CD4-positive, alpha-beta T cell treated with Interferon gamma for 1 hour (primary cell): ENCODE results near the gene NDUFB7.
"Not testable (repeated sequence)": the region's sequence is repeated elsewhere in the genome, so short reads cannot be mapped to it uniquely, and the experiment has no call there.

Source experiments
- DNase-seq: peaks from one replicate; pipeline ENCODE4 v3.0.0-alpha.2; 2020

NDUFB7 gene

DNA sequence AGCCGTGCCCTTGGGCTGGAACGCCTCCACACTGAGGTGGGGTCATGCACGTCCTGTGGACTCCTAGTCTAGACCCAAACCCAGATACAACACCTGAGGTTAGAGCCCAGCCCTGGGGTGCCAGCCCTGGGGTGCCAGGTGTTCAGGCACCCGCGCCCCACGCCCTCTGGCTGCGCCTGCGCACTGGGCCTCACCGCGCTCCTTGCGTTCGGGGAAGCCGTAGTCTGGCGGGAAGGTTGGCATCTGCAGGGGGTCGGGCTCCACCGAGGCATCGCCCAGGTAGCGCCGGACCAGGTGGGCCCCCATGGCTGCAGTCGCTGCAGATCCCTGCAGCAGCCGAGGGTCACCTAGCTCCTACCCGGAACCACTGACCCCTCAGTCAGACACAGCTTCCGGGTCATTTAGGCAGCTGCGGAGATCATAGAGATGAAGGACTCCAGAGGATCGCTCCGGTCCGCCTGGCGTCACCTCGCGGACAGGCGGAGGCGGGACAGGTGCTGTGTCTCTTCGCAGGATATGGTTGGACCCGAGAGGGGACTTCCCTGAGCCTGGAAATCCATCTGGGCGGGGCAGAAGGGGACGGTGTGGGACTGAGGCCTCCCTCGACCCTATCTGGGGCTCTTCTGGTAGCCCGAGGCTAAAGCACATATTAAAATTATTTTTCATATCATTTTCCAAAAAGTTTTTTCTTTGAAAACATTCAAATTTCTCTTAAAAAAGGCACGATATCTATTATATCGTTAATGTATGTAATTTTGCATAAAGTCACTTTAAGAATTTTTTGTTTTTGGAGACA is at the start of gene NDUFB7:
Gene NDUFB7 (minus strand): TSS at position 372 of the 796 bp plus-strand sequence. CDS start 66 bp downstream, at position 306.
- peak; percentile 92 for DNase-seq

DNA sequence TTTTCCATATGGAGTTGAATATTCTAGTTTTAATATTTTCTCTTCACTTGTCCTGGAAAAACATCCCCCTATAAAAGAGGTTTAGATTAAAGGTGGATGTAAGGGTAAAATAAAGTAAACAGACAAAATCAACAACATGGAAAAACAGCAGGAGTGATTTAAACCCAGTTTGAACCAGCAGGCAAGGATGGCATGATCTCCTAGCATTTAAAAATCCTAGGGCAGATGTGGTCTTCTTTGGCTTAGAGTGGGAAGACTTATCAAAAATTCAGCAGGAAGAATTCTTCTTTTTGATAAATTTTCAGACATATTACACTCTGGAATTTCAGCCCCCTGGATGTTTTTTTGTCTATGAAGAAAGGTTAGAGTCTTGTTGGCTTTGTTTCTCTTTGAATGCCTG is 47.5 kb upstream of the NDUFB7 start:
- DNase-seq, result no peak

DNA sequence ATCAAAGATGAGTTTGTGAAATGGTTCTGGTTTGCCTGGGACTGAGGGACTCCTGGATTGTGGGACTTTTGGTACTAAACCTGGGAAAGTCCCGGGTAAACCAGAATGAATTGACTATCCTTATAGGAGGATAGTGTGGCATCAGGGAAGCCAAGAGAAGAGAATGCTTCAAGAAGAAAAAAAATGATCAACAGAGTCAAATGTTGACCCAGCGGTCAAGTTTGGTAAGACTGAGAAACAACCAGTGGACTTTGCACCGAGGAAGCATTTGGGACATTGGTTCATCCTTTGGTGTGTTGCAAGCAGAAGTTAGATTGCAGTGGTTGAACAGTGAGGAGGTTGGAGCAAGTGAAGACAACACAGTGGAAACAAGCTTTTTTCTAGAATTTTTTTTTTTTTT is 44.5 kb upstream of the NDUFB7 start:
- peak; percentile 4 for DNase-seq

DNA sequence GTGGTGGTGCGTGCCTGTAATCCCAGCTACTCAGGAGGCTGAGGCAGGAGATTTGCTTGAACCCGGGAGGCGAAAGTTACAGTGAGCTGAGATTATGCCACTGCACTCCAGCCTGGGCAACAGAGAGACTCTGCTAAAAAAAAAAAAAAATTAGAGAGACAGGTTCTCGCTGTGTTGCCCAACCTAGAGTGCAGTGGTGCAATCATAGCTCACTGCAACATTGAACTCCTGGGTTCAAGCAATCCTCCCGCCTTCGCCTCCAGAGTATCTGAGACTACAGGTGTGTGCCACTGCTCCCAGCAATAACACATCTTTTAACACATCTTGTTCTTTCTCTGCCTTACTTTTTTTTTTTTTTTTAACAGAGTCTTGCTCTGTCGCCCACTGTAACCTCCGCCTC is 43.8 kb upstream of the NDUFB7 start:
- DNase-seq, result no peak

DNA sequence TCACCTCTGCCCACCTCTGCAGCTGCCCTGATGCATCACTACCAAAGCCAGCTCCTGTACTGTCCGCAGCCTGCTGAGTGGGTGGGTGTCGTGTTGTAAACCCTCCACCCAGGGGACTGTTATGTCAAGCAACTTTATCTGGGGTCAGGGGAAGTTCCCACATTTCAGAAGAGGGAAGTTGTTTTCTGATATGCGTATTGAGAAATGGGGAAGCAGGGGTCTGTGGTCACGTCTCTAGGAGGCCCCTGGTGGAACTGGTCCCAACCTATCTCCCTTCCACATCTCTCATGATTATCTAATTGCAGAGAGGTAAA is 42.2 kb upstream of the NDUFB7 start:
- DNase-seq, result peak; percentile 62

DNA sequence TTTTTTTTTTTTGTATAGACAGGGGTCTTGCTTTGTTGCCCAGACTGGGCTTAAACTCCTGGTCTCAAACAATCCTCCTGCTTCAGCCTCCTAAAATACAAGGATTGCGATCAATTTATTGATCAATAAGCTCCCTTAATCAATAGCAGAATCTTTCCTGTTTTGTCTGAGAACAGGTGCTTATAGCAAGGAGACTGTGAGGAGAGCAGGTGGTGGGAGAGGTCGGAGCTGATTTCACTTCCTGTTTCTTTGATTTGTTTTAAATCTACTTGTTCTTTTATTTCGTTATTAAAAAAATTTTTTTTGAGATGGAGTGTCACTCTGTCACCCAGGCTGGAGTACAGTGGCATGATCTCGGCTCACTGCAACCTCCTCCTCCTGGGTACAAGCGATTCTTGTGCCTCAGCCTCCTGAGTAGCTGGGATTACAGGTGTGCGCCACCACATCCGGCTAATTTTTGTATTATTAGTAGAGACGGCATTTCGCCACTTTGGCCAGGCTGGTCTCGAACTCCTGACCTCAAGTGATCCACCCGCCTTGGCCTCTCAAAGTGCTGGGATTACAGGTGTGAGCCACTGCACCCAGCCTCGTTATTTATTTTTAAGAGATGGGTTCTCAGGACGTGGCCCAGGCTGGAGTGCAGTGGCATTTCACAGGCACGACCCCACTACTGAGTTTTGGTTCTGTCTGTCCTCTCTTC is 41.7 kb upstream of the NDUFB7 start:
- peak; percentile 23 for DNase-seq

DNA sequence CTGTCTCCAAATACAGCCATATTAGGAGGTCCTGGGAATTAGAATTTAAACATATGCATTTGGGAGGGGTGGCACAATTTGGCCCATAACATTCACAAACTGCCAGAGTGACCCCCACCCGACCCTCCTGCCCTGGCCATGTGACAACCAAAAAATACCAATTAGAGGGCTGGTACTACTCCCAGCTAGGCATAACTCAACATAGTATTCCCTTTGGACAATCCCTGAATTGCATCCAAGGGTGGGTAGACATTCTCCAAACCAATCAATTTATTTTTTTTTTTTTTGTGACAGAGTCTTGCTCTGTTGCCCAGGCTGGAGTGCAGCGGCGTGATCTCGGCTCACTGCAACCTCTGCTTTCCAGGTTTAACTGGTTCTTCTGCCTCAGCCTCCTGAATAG is 40.8 kb upstream of the NDUFB7 start:
- DNase-seq, result no peak

DNA sequence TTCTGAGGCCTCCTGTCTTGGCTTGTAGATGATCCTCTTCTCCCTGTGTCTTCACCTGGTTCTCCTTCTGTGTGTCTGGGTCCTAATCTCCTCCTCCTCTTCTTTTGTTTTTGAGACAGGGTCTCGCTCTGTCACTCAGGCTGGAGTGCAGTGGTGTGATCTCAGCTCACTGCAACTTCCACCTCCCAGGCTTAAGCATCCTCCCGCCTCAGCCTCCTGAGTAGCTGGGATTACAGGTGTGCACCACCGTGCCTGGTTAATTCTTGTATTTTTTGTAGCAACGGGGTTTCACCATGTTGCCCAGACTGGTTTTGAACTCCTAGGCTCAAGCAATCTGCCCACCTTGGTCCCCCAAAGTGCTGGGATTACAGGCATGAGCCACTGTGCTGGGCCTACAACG is 40.4 kb upstream of the NDUFB7 start:
- DNase-seq, result not testable (repeated sequence)

DNA sequence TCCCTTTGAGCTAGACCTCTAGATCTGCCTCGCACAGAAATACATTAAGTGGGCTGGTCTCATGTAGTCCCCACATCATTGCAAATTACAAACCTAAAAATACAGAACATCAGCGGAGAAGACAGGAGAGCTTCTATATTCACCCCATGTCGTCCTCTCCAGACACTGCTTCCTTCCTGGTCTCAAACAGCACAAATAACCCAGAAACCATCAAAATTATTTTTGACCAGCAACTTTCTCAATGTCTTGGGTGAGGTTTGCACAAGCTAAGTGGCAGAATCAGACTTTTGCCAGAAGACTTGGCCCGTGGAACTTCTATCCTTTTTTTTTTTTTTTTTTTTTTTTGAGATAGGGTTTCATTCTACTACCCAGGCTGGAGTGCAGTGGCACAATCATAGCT is 39.2 kb upstream of the NDUFB7 start:
- DNase-seq, result no peak

DNA sequence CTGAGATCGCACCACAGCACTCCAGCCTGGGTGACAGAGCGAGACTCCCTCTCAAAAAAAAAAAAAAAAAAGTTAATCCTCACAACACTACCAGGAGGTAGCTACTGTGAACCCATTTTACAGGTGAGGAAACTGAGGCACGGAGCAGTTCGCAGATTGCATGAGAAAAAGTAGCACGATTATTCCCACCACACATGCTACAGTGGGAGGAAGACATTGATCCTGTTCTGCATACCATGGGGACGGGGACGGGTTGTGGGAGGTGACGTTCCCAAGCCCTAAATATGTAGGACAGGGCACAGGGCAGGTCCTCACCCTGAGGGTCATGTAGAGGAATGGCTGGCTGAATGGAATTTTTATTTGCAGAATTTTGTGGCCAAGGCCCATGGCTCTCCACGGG is 34.8 kb upstream of the NDUFB7 start:
- DNase-seq, result no peak

DNA sequence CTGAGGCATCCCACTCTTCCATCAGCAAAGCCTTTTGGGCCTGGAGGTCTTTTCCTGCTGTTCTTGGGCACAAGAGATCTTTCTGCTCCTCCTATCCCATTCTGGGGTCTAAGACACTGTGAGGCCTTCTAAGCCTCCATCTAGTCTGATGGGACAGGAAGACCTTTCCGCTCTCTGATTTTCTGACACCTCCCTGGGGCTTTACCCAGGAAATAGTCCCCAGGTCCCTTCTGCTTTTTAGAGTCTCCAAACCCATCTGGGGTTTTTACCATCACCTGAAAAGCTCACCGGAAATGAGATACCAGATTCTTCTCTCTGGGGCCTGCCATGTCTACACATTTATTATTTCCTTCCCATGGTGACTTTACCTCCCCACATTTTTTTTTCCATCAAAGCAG is 32.1 kb upstream of the NDUFB7 start:
- peak; percentile 41 for DNase-seq

DNA sequence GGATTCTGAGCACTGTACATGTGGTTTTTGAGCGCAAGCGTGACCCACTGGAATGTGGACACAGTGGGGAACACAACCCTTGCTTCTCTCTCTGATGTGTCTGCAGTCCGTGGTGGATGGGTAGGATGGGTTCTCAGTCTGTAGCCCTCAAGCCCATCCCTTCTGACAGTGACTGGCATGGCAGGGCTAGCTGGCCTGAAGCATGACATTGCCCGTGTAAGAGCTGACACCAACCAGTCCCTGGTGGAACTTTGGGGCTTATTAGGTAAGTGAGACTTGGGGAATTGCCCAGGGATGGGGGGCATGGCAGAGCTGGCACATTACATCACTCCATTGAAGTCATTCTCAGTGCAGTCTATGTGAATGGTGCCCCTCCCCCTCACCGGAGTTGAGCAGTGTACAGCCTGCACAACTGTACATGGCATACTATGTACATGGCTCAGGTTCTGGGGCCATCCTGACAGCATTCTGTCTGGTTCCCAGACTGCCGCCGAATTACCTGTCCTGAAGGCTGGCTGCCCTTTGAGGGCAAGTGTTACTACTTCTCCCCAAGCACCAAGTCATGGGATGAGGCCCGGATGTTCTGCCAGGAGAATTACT is 27.8 kb upstream of the NDUFB7 start:
- DNase-seq, result no peak

DNA sequence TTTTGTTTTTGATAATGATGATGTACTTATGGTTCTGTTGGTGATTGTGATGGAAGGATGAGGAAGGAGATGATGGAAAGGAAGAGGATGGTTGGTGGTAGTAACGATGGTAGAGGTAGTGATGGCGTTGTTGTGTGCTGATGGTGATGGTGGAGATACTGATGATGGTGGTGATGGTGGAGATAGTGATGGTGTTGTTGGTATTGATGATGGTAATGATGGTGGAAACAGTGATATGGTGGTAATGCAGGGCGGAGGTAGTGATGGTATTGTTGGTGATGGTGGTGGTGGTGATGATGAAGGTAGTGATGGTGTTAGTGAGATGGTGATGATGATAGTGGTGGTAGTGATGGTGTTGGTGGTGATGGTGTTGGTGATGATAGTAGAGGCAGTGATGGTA is 23.7 kb upstream of the NDUFB7 start:
- DNase-seq, result no peak

DNA sequence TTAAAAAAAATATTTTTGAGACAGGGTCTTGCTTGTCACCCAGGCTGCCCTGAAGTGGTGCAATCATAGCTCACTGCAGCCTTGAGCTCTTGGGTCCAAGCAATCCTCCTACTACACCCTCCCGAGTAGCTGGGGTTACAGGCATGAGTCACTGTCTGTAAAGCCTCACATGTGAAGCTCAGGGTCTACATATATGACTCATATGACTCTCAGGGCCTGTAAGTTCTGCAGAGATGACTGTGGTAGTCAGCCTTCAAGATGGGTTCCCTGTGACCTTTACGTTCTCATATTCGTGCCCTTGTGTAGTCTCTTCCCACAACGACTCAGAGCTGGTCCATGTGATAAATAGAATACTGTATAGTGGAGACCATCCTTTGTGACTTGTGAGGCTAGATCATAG is 17.6 kb upstream of the NDUFB7 start:
- DNase-seq, result not testable (repeated sequence)

DNA sequence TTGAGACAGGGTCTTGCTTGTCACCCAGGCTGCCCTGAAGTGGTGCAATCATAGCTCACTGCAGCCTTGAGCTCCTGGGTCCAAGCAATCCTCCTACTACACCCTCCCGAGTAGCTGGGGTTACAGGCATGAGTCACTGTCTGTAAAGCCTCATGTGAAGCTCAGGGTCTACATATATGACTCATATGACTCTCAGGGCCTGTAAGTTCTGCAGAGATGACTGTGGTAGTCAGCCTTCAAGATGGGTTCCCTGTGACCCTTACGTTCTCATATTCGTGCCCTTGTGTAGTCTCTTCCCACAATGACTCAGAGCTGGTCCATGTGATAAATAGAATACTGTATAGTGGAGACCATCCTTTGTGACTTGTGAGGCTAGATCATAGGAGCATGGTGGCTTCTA is 13.3 kb upstream of the NDUFB7 start:
- peak; percentile 40 for DNase-seq

DNA sequence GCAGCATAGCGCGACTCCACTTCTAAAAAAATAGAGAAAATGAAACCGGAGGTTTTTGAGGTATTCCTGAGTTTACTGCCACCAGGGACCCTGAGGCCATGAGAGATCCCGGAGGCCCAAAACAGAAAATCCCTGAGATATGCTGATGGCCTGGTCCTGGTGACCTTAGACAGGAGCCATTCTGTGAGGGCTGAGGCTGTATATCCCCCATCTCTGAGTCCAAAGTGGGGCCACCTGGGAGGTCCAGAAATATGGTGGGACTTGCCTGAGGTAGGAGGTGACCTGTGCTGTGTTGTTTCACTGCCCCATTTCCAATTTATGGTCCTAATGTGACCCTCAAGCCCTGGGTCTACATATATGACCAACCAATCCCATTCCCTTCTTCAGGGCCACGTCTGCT is 12.5 kb upstream of the NDUFB7 start:
- not testable (repeated sequence) for DNase-seq

DNA sequence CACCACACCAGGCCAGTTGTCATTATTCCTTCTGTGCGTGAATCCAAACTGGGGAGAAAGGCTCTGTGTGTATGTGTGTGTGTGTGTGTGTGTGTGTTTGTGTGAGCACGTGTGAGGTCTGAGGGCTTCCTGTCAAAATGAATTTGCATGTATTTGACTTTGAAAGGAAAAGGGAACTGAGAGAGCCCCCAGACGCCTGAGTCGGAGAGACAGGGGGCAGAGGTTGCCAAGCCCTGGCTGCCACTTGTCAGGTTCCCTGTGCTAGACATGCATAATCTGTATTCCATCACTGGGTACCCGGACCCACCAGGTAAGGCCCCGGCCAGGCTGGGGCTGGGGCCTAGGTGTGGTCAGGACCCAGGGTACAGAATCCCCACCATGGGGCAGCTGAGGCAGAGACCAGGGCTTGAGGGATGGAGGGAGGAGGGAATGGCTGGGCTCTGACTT is 11.1 kb upstream of the NDUFB7 start, which contains the start of gene CLEC17A:
Gene CLEC17A (plus strand): TSS at position 191 of the 447 bp plus-strand sequence. CDS start 77 bp downstream, at position 268.
- DNase-seq, result peak; percentile 74

DNA sequence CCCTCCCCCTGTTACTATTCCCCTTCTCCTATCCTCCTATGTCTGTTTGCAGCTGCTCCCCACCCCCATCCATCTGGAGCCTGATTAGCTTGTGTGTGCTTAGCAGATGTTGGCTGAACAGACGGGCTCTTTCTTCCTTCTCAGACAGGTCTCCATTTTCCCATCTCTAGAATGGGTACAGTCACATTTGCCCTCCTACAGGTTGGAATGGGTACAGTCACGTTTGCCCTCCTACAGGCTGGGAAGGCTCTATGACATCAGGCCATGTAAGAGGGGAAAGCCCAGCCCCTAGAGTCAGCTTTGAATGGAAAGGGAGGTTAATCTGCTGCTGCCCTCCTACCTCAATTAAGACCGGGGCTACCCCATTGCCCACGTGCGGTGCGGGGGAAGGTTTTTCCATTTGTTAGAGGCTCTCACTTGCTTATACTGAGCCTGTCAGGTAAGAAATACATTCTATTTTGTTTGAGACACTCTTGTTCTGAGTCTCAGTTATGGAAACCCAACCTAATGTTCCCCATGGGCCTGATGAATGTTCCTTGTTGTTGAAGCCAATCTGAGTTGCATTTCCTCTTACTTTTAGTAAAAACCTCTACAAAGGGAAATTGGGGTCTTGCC is 8.9 kb upstream of the NDUFB7 start:
- DNase-seq, result no peak

DNA sequence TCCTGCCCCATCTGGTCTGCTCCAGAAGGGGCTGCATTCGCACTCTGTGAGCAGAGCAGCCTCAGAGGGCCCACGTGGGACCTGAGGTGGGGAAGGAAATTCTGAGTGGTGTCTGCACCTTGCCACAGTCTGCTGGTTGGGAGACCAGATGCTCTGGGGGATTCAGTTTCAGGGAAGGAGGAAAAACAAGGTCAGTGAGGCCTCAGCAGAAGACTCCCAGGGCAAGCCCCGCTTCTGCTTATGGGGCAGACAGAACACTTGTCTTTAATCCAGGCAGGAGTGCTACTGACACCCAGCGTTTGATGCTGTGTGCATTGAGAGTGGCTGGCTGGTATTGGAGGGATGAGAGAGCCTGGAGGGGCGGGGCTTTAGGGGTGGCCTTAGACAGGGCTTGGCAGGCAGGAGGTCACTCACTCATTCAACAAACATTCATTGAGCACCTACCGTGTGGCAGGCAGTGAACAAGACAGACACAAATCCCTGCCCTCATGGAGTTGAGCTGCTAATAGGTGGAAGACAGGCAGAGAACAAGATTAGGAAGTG is 6.1 kb upstream of the NDUFB7 start:
- DNase-seq, result peak; percentile 17

DNA sequence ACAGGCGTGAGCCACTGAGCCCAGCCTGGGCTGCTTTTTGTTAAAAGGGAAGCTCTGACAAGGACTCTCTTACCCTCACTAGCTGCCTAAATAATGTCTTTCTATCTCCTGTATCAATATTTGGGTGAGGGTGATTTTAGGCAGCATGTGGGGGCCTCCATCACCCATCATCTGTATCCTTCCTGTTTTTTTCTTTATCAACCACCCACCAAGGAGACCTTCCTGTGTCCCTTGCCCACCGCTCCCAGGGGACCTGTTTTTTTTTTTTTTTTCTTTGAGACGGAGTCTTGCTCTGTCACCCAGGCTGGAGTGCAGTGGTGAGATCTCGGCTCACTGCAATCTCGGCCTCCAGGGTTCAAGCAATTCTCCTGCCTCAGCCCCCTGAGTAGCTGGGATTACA is 5.4 kb upstream of the NDUFB7 start:
- DNase-seq, result no peak

DNA sequence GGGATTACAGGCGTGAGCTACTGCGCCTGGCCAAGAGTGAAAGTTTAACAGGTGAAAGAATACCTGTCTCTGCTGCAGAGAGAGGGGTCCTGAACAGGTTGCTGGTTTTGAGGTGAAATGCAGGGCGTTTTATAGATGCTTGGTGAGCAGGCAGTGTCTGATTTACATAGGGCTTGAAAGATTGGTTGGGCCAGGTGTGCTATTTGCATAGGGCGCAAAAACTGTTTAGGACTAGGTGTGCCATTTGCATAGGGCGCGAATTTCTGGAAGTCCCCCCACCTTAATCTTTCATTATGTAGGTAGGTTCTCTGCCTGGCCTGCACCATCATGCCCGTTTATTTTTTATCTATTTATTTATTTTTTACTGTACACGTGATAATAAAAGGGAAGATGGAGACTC is 4.5 kb upstream of the NDUFB7 start:
- DNase-seq, result no peak

DNA sequence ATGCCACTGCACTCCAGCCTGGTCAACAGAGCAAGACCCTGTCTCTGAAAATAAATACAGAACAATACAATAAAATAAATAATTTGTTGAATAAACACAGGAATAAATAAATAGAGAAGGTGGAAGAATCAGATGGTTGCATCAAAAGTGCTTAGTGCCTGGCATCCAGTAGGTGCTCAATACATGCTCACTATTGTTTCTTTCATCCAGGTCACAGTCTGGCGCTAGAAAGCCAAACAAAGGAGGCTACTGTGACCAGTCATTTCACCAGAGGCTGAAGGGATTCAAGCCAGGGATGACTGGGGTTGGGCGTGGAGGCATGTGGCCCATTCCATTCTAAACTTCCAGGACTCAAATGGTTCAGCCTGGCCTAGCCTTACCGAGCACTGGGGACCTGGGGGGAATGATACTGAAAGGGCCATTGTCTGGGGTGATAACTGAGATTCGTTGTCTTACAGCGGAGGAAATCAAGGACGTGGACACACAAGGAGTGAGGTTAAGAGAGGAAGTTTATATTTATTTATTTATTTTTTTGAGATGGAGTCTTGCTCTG is 3.6 kb upstream of the NDUFB7 start:
- no peak for DNase-seq
